Measurements from ENCODE around the gene APBB2. TPM values are rescaled to one million over a fixed set of nuclear protein-coding genes. Genes with fewer than 3 reads are reported as not detected.

Gene APBB2
- total RNA-seq, 2 donors from 2014 or later, result 56.1 to 64.8 TPM

DNA sequence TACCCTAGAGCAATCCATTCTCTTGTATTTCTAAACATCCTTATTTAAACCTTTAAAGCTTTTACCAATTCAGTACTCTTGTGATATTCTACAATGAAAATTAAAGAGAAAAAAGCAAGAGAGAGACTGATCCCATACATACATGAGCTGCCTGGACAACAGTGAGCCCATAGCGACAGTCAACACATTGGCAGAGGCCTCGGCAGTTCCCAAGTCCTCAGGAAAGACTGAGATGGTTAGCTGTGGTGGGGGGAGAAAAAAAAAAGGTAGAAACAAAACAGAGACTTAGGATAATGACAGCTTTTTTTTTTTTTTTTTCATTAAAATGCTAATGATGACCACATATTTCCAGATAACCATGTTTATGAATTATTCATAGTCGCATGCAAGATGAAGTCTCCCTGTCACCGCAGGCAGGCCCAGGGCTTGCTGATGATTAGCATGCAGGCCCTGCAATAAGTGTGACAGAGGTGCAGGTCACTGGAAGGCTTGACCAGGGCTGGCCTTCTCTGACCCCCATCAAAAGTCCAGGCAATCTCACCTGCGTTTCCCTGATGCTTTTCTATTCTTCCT is 148.8 kb downstream of the APBB2 start:
- Histone ChIP-seq H3K27ac (ENCODE audit: low read depth, low read length) (no peak overlapping the region), H3K4me3 (ENCODE audit: low read length) (no peak overlapping the region), H3K9ac (ENCODE audit: extremely low read depth, low read length, poor library complexity, severe bottlenecking) (no peak overlapping the region), H3K36me3 (ENCODE audit: control insufficient read depth, insufficient read depth, low read length) (peaks cover under 1% of the 10 kb centered on the region), H3K4me1 (ENCODE audit: control insufficient read depth, insufficient read depth, low read length) (peaks cover 14% of the 10 kb centered on the region), H3K27me3 (ENCODE audit: control insufficient read depth, insufficient read depth, low read length, poor library complexity, severe bottlenecking) (no peaks in the 10 kb centered on the region), H3K9me3 (ENCODE audit: control insufficient read depth, low read length) (peaks cover 9% of the 10 kb centered on the region)
- DNase-seq, result no peak
- 92% methylated on average over 5 of the region's 5 CpGs; no CpG with 5 or more reads in 1 of the 2 experiments for WGBS, 2 experiments (ENCODE audit: insufficient coverage in 1 of 2, insufficient read length in 1 of 2)
- no peak overlapping the region for H3K4me3 Mint-ChIP-seq
- H3K4me1 Mint-ChIP-seq, result peaks cover 9% of the 10 kb centered on the region
- TF ChIP-seq, protein P1, sequence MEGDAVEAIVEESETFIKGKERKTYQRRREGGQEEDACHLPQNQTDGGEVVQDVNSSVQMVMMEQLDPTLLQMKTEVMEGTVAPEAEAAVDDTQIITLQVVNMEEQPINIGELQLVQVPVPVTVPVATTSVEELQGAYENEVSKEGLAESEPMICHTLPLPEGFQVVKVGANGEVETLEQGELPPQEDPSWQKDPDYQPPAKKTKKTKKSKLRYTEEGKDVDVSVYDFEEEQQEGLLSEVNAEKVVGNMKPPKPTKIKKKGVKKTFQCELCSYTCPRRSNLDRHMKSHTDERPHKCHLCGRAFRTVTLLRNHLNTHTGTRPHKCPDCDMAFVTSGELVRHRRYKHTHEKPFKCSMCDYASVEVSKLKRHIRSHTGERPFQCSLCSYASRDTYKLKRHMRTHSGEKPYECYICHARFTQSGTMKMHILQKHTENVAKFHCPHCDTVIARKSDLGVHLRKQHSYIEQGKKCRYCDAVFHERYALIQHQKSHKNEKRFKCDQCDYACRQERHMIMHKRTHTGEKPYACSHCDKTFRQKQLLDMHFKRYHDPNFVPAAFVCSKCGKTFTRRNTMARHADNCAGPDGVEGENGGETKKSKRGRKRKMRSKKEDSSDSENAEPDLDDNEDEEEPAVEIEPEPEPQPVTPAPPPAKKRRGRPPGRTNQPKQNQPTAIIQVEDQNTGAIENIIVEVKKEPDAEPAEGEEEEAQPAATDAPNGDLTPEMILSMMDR (conservative IDR thresholded peaks at IDR 0.05), result no peak
- peaks cover 32% of the 10 kb centered on the region for H3K36me3 Mint-ChIP-seq (ENCODE audit: low read depth)
- no peaks in the 10 kb centered on the region for H3K27me3 Mint-ChIP-seq (ENCODE audit: insufficient read depth)
- no peaks in the 10 kb centered on the region for H3K9me3 Mint-ChIP-seq
- H3K27ac Mint-ChIP-seq, result no peak overlapping the region

DNA sequence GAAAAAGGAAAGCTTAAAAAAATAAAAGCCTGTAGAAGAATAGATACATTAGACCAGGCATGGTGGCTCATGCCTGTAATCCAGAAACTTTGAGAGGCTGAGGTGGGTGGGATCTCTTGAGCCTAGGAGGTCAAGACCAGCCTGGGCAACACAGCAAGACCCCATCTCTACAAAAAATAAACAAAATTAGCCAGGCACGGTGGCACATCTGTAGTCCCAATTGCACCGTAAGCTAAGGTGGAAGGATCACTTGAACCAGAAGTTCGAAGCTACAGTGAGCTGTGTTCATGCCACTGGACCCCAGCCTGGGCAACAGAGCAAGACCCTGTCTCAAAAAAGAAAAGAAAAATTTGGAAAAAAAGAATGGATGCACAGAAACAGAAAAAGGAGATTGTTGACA is 149.4 kb downstream of the APBB2 start:
- H3K4me1 Mint-ChIP-seq, result peaks cover 9% of the 10 kb centered on the region
- H3K4me3 Mint-ChIP-seq, result no peak overlapping the region
- Histone ChIP-seq H3K9me3 (ENCODE audit: control insufficient read depth, low read length) (peaks cover 15% of the 10 kb centered on the region), H3K27ac (ENCODE audit: low read depth, low read length) (no peak overlapping the region), H3K9ac (ENCODE audit: extremely low read depth, low read length, poor library complexity, severe bottlenecking) (no peak overlapping the region), H3K36me3 (ENCODE audit: control insufficient read depth, insufficient read depth, low read length) (peaks cover 6% of the 10 kb centered on the region), H3K27me3 (ENCODE audit: control insufficient read depth, insufficient read depth, low read length, poor library complexity, severe bottlenecking) (no peaks in the 10 kb centered on the region), H3K4me3 (ENCODE audit: low read length) (no peak overlapping the region), H3K4me1 (ENCODE audit: control insufficient read depth, insufficient read depth, low read length) (peaks cover 10% of the 10 kb centered on the region)
- TF ChIP-seq, protein P1 (conservative IDR thresholded peaks at IDR 0.05), result no peak
- peaks cover 38% of the 10 kb centered on the region for H3K36me3 Mint-ChIP-seq (ENCODE audit: low read depth)
- no peak overlapping the region for H3K27ac Mint-ChIP-seq
- DNase-seq, result no peak
- no peaks in the 10 kb centered on the region for H3K27me3 Mint-ChIP-seq (ENCODE audit: insufficient read depth)
- 85 to 98% methylated on average over 3 of the region's 3 CpGs for WGBS, 2 experiments (ENCODE audit: insufficient coverage in 1 of 2, insufficient read length in 1 of 2)
- H3K9me3 Mint-ChIP-seq, result peaks cover 5% of the 10 kb centered on the region

DNA sequence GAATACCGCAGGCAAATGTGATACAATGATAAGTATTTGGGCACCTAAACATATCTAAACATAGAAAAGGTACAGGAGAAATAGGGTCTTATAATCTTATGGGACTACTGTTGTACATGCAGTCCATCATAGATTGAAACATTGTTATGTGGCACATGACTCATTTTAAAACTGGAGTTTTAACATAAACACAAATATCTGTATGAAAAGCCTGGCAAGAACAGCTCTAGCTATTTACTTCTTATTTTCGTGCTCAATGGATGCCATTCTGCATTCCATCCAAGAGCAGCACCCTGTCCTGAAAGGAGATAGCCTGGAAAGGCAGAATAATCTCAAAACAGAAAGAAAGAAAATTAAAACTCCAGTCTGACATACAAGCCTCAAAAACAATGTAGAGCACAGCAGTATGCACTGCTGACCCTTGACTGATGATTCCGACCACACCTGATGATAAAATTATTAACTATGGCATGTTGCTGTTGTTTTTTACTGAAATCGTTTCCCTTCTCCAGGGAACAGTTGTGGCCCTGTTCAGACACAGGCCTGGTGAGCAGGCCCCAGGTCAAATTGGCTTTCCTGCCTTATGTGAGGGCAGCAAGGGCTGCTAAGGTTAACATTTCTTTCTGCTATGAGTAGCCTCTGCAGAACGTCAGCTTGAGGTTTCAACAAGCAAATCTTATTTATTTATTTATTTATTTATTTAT is 152.7 kb downstream of the APBB2 start:
- 89 to 96% methylated on average over 3 to 5 of the region's 5 CpGs for WGBS, 2 experiments (ENCODE audit: insufficient coverage in 1 of 2, insufficient read length in 1 of 2)

More for the DNA sequence above, 152.7 kb downstream of the APBB2 start:
- no peak for DNase-seq
- Histone ChIP-seq H3K27ac (ENCODE audit: low read depth, low read length) (no peak overlapping the region), H3K9me3 (ENCODE audit: control insufficient read depth, low read length) (peaks cover 36% of the 10 kb centered on the region), H3K36me3 (ENCODE audit: control insufficient read depth, insufficient read depth, low read length) (peaks cover 14% of the 10 kb centered on the region), H3K4me3 (ENCODE audit: low read length) (no peak overlapping the region), H3K4me1 (ENCODE audit: control insufficient read depth, insufficient read depth, low read length) (no peaks in the 10 kb centered on the region), H3K9ac (ENCODE audit: extremely low read depth, low read length, poor library complexity, severe bottlenecking) (no peak overlapping the region), H3K27me3 (ENCODE audit: control insufficient read depth, insufficient read depth, low read length, poor library complexity, severe bottlenecking) (no peaks in the 10 kb centered on the region)
- TF ChIP-seq, protein P1 (conservative IDR thresholded peaks at IDR 0.05), result no peak
- Mint-ChIP-seq H3K4me1 (peaks cover 2% of the 10 kb centered on the region), H3K27me3 (ENCODE audit: insufficient read depth) (no peaks in the 10 kb centered on the region), H3K9me3 (peaks cover 17% of the 10 kb centered on the region), H3K4me3 (no peak overlapping the region), H3K36me3 (ENCODE audit: low read depth) (peaks cover 58% of the 10 kb centered on the region), H3K27ac (no peak overlapping the region)

Measured in endodermal cell (in vitro differentiated cells).